Natural killer cell (primary cell): ENCODE measurements around the gene POLR1E. TPM values are rescaled to one million over a fixed set of nuclear protein-coding genes. Genes with fewer than 3 reads are reported as not detected.
"Not testable (repeated sequence)": the region's sequence is repeated elsewhere in the genome, so short reads cannot be mapped to it uniquely, and the experiment has no call there.

Experiments used
- ATAC-seq, 3 donors: fragments of 150-1000 bp in 2 of 3; fragments of 200-7000 bp in 1 of 3; cut with Tn5 transposase; 1 replicate in 1 of 3; 2 replicates in 2 of 3; pipeline ENCODE4 v1.10.0; 2021; ENCODE audit warnings: mild to moderate bottlenecking in 2 of 3, moderate library complexity in 2 of 3
- DNase-seq, 2 donors: peaks; one replicate each; pipeline versions ENCODE4 v3.0.0 to v3.0.0-alpha.2; 2013 to 2021; ENCODE audit warnings: mixed read lengths in 1 of 2
- H3K27ac ChIP-seq: one replicate; pipeline ENCODE4 v1.5.1; 2013; ENCODE audit warnings: mild to moderate bottlenecking, low read length
- H3K27me3 ChIP-seq: one replicate; pipeline ENCODE4 v1.6.1; 2013; ENCODE audit warnings: low read length; ENCODE audit not compliant: control insufficient read depth, insufficient read depth
- H3K36me3 ChIP-seq: one replicate; pipeline ENCODE4 v1.6.1; 2013; ENCODE audit warnings: low read length; ENCODE audit not compliant: control insufficient read depth, insufficient read depth
- H3K4me1 ChIP-seq: one replicate; pipeline ENCODE4 v1.6.1; 2013; ENCODE audit warnings: low read length; ENCODE audit not compliant: control insufficient read depth, insufficient read depth
- H3K4me3 ChIP-seq: one replicate; pipeline ENCODE4 v1.5.1; 2013; ENCODE audit warnings: low read length
- H3K9me3 ChIP-seq: one replicate; pipeline ENCODE4 v1.6.1; 2013; ENCODE audit warnings: low read length; ENCODE audit not compliant: control insufficient read depth, insufficient read depth
- H3K27ac Mint-ChIP-seq, 2 donors: one replicate each; pipeline ENCODE4 v1.8.0; 2022; ENCODE audit warnings: mild to moderate bottlenecking in 2 of 2, mixed read lengths in 2 of 2, moderate library complexity in 1 of 2
- H3K27me3 Mint-ChIP-seq, 2 donors: one replicate each; pipeline ENCODE4 v1.8.0; 2022; ENCODE audit warnings: low read depth in 2 of 2, mixed read lengths in 2 of 2
- H3K36me3 Mint-ChIP-seq: one replicate; pipeline ENCODE4 v1.8.0; 2022; ENCODE audit warnings: mixed read lengths
- H3K4me1 Mint-ChIP-seq, 2 donors: one replicate each; pipeline ENCODE4 v1.8.0; 2022; ENCODE audit warnings: mixed read lengths in 2 of 2
- H3K4me3 Mint-ChIP-seq: one replicate; pipeline ENCODE4 v1.8.0; 2022; ENCODE audit warnings: mild to moderate bottlenecking, moderate library complexity, mixed read lengths
- H3K9me3 Mint-ChIP-seq, 2 donors: one replicate each; pipeline ENCODE4 v1.8.0; 2022; ENCODE audit warnings: mixed read lengths in 2 of 2
- WGBS: methylation state at CpG from one replicate; pipeline ENCODE4 v1.1.7; 2013; ENCODE audit warnings: missing lambda C conversion rate; ENCODE audit not compliant: insufficient coverage; 5-methylcytosine and 5-hydroxymethylcytosine counted together
- intact Hi-C: fragments of 100-400 bp; cut with micrococcal nuclease; formaldehyde crosslinking; loops from one replicate; pipeline ENCODE4 v1.14.2; 2022
- total RNA-seq, 4 donors: library from RNA; stranded (reverse); fragments of 120-200 nt in 1 of 4; gene quantifications; one replicate each; pipeline versions ENCODE4 v1.2.3 to v1.2.4, GENCODE V29; 2013 to 2022
- TF ChIP-seq, protein P1 (sequence below): fragments of 200-600 bp; IDR thresholded peaks from one replicate; pipeline ENCODE4 v1.8.0; 2022; ENCODE audit warnings: antibody characterized with exemption

Gene POLR1E
- total RNA-seq, 3 donors from 2014 or later (not counting 1 experiment from before 2014, with no cell fraction given) = 17.4 to 23.8 (median 17.8) TPM

DNA sequence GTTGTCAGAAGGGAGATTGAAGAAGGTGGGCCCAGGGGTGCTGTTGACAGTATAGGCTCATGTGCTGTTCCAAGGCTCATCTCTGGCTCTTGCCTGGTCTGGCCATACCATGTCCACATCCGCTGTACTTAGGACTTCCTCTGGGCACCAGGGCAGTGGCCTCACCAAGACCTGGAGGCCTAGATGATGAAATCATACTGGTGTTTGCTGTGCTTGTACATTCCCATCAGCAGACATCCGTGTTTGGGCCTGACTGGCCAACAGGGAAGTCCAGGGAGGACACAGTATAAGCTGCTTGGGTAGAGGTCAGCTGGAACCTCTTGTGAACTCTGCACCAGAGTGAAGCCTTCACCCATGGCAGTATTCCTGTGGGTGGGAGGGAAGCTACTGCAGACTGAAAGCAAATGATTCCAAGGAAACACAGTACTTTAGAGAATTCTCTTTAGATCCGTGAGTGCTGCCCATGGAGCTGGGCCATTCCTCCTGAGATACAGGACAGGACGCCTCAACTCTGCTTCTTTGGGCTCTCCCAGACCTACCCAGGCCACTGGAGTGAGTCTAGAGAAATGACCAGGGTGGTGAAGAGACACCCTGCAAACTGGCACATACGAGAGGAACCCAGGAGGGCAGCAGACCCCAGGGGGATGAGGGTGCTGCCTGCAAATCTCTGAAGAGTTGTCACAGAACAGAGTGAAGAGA is 22.5 kb downstream of the POLR1E start:
- no peak for ATAC-seq
- DNase-seq = no peak
- TF ChIP-seq, protein P1, sequence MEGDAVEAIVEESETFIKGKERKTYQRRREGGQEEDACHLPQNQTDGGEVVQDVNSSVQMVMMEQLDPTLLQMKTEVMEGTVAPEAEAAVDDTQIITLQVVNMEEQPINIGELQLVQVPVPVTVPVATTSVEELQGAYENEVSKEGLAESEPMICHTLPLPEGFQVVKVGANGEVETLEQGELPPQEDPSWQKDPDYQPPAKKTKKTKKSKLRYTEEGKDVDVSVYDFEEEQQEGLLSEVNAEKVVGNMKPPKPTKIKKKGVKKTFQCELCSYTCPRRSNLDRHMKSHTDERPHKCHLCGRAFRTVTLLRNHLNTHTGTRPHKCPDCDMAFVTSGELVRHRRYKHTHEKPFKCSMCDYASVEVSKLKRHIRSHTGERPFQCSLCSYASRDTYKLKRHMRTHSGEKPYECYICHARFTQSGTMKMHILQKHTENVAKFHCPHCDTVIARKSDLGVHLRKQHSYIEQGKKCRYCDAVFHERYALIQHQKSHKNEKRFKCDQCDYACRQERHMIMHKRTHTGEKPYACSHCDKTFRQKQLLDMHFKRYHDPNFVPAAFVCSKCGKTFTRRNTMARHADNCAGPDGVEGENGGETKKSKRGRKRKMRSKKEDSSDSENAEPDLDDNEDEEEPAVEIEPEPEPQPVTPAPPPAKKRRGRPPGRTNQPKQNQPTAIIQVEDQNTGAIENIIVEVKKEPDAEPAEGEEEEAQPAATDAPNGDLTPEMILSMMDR = no peak
- Histone ChIP-seq H3K27me3 (no peaks in the 10 kb centered on the region), H3K9me3 (no peaks in the 10 kb centered on the region), H3K27ac (no peak overlapping the region), H3K4me1 (peaks cover 41% of the 10 kb centered on the region), H3K4me3 (no peak overlapping the region), H3K36me3 (no peaks in the 10 kb centered on the region)
- Mint-ChIP-seq H3K36me3 (no peaks in the 10 kb centered on the region), H3K4me3 (no peak overlapping the region), H3K9me3 (no peaks in the 10 kb centered on the region), H3K27me3 (no peaks in the 10 kb centered on the region), H3K4me1 (peaks cover 68 to 83% of the 10 kb centered on the region in 2 donors), H3K27ac (peak overlapping the region; percentile 34 to 58)
- intact Hi-C loops = loop anchor here (10.0 kb wide), 1 partner anchor 93 kb away; no protein-coding TSS in a partner anchor
- over 99% methylated on average over 5 of the region's 5 CpGs for WGBS

DNA sequence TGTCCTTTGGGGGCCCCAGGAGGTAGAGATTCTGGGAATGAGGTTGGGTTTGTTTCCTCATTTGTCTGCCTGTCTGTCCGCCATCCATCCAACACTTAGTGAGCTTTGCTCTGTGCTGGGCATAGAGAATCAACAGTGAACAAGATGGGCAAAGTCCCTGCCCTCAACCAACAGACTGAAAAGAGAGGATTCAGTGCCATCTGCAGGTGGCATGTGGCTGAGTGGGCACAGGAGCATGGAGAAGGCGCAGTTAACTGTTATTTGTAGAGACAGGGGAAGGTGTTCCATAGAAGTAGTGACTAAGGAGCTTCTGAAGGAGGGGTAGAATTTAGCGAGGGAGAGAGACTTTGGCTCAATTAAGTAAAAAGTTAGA is 23.1 kb downstream of the POLR1E start:
- H3K36me3 Mint-ChIP-seq = no peaks in the 10 kb centered on the region
- 94% methylated on average over 3 of the region's 3 CpGs for WGBS
- Histone ChIP-seq H3K4me3 (no peak overlapping the region), H3K36me3 (no peaks in the 10 kb centered on the region), H3K4me1 (peaks cover 40% of the 10 kb centered on the region), H3K9me3 (no peaks in the 10 kb centered on the region), H3K27me3 (no peaks in the 10 kb centered on the region), H3K27ac (no peak overlapping the region)
- no peak overlapping the region for H3K4me3 Mint-ChIP-seq
- ATAC-seq (no peak), DNase-seq (peak in 1 of 2 donors; percentile 43)
- H3K9me3 Mint-ChIP-seq = no peaks in the 10 kb centered on the region
- peak overlapping the region; percentile 34 to 58 for H3K27ac Mint-ChIP-seq
- H3K27me3 Mint-ChIP-seq = no peaks in the 10 kb centered on the region
- intact Hi-C loops = loop anchor here (10.0 kb wide), 1 partner anchor 94 kb away; no protein-coding TSS in a partner anchor
- H3K4me1 Mint-ChIP-seq = peaks cover 64 to 80% of the 10 kb centered on the region in 2 donors
- TF ChIP-seq, protein P1 = no peak

DNA sequence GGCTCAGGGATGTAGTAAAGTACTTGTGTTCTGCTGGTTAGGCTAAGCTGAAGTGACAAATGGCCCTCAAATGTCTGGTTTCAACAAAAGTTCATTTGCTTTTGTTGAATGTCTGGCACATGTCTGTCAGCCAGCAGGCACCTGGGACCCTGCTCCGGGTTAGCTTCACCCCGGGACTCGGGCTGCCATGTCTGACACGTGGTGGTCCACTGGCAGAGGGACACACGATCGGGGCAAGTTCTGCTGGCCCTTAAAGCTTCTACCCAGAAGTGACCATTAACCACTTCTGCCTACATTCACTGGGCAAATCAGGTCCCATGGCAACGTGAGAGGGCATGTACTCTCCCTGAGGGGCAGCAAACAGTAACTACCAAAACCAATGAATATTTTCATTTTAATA is 23.8 kb downstream of the POLR1E start:
- Histone ChIP-seq H3K4me3 (no peak overlapping the region), H3K36me3 (no peaks in the 10 kb centered on the region), H3K27me3 (no peaks in the 10 kb centered on the region), H3K4me1 (peaks cover 33% of the 10 kb centered on the region), H3K9me3 (no peaks in the 10 kb centered on the region), H3K27ac (no peak overlapping the region)
- DNase-seq (no peak), ATAC-seq (no peak)
- peak overlapping the region in 1 of 2 donors; percentile 31 for H3K27ac Mint-ChIP-seq
- WGBS = 94% methylated on average over 7 of the region's 7 CpGs
- H3K27me3 Mint-ChIP-seq = no peaks in the 10 kb centered on the region
- H3K4me3 Mint-ChIP-seq = no peak overlapping the region
- H3K36me3 Mint-ChIP-seq = no peaks in the 10 kb centered on the region
- intact Hi-C loops = loop anchor here (10.0 kb wide), 1 partner anchor 95 kb away; no protein-coding TSS in a partner anchor
- H3K9me3 Mint-ChIP-seq = no peaks in the 10 kb centered on the region
- peaks cover 61 to 78% of the 10 kb centered on the region in 2 donors for H3K4me1 Mint-ChIP-seq
- TF ChIP-seq, protein P1 = no peak

DNA sequence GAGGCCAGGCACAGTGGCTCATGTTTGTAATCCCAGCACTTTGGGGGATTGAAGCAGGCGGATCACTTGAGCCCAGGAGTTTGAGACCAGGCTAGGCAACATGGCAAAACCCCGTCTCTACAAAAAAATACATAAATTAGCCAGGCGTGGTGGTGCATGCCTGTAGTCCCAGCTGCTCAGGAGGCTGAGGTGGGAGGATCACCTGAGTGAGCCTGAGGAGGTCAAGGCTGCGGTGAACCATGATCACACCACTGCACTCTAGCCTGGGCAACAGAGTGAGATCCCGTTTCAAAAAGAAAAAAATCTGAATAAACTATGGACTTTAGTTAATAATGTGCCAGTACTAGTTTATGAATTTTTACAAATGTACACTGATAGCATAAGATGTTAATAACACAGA is 24.3 kb downstream of the POLR1E start:
- H3K27ac Mint-ChIP-seq, H3K4me3 Mint-ChIP-seq, H3K4me3 ChIP-seq, DNase-seq, intact Hi-C loops, H3K27me3 Mint-ChIP-seq, H3K36me3 ChIP-seq, H3K36me3 Mint-ChIP-seq, H3K27me3 ChIP-seq, H3K27ac ChIP-seq, ATAC-seq, H3K9me3 ChIP-seq, H3K9me3 Mint-ChIP-seq: not testable (repeated sequence)
- WGBS = 99% methylated on average over 5 of the region's 5 CpGs
- H3K4me1 Mint-ChIP-seq = peaks cover 60 to 77% of the 10 kb centered on the region in 2 donors
- peaks cover 27% of the 10 kb centered on the region for H3K4me1 ChIP-seq
